Measurements from ENCODE around the gene CENPN. TPM values are rescaled to one million over a fixed set of nuclear protein-coding genes. Genes with fewer than 3 reads are reported as not detected.

The CENPN gene
- total RNA-seq, 1 donor, result 19.9 TPM

Small RNA genes lying within 50 kb of the gene (small RNA-seq; reads per million reads assigned to genes)
- gene AC092718.3, result not detected

Other genes starting within 250 kb of the CENPN start
- gene CDYL2, start 202.6 kb upstream of the CENPN start, total RNA-seq, result 8.3 and 8.8 TPM in 2 replicates
- gene CMC2, start 329 bp upstream of the CENPN start, total RNA-seq, result 13.6 and 18.5 TPM in 2 replicates
- gene ATMIN, start 28.6 kb downstream of the CENPN start, total RNA-seq, result 61.2 and 64.5 TPM in 2 replicates
- gene C16orf46, start 70.0 kb downstream of the CENPN start, total RNA-seq, result 0.59 and 2.2 TPM in 2 replicates
- 18.1 and 19.2 TPM in 2 replicates for gene GCSH, start 89.2 kb downstream of the CENPN start, total RNA-seq
- not detected in 2 replicates for gene BCO1, start 231.5 kb downstream of the CENPN start, total RNA-seq

Data from osteoblast (primary cell).